AG04449 (cell line): ENCODE data around the gene SHC4.

Experiments
- CTCF ChIA-PET: fragments of 350-600 bp; formaldehyde crosslinking; extraction: SDS; loops from one replicate; lab custom pipeline; 2021; ENCODE audit warnings: antibody characterized with exemption; lab: Yijun Ruan, JAX
- POLR2A ChIA-PET: fragments of 400-600, 350-600 bp; formaldehyde crosslinking; extraction: SDS; loops from one replicate; lab custom pipeline; 2020; ENCODE audit warnings: antibody characterized with exemption, inconsistent platforms; lab: Yijun Ruan, JAX
- DNase-seq: peaks from one replicate; pipeline ENCODE4 v3.0.0-alpha.2; 2010; ENCODE audit warnings: low read depth, low spot score
- H3K4me3 ChIP-seq: 2 replicates; pipeline ENCODE4 v1.5.1; 2011; ENCODE audit warnings: low read depth, mild to moderate bottlenecking, control low read depth, low read length
- TF ChIP-seq, protein P1 (sequence below): IDR thresholded peaks from one replicate; pipeline ENCODE4 v1.5.1; 2011; ENCODE audit warnings: mild to moderate bottlenecking, moderate library complexity, low read length, control low read depth, inconsistent platforms; ENCODE audit not compliant: insufficient read depth; ENCODE audit errors: missing control alignments

SHC4 gene

DNA sequence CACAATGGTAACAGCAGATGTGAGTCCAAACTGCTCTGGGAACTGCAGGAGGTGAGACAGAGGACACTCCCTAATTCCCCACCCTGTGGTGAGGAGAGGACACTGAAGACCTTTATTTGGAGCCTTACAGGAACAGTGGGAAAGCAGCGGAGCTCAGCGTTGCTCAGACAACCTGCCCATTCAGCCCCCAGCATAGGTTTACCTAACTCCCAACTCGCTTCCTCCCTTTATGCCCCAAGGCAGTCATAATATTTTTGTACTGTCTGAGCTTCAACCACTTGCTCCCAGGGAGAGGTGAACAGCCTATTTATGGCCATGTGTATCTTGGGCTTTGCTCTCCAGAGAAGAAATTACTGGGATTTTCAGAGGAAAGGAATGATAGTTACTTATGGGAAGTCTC is 34.1 kb downstream of the SHC4 start:
- no peak overlapping the region for H3K4me3 ChIP-seq
- POLR2A ChIA-PET = interaction anchor here (1.1 kb wide), 1 partner anchor 153 kb away, joined by 4 read pairs; no protein-coding TSS in a partner anchor
- CTCF ChIA-PET = interaction anchor here (3.1 kb wide), 1 partner anchor 46 kb away, joined by 8 read pairs; no protein-coding TSS in a partner anchor
- peak; percentile 65 for DNase-seq
- TF ChIP-seq, protein P1, sequence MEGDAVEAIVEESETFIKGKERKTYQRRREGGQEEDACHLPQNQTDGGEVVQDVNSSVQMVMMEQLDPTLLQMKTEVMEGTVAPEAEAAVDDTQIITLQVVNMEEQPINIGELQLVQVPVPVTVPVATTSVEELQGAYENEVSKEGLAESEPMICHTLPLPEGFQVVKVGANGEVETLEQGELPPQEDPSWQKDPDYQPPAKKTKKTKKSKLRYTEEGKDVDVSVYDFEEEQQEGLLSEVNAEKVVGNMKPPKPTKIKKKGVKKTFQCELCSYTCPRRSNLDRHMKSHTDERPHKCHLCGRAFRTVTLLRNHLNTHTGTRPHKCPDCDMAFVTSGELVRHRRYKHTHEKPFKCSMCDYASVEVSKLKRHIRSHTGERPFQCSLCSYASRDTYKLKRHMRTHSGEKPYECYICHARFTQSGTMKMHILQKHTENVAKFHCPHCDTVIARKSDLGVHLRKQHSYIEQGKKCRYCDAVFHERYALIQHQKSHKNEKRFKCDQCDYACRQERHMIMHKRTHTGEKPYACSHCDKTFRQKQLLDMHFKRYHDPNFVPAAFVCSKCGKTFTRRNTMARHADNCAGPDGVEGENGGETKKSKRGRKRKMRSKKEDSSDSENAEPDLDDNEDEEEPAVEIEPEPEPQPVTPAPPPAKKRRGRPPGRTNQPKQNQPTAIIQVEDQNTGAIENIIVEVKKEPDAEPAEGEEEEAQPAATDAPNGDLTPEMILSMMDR = no peak

DNA sequence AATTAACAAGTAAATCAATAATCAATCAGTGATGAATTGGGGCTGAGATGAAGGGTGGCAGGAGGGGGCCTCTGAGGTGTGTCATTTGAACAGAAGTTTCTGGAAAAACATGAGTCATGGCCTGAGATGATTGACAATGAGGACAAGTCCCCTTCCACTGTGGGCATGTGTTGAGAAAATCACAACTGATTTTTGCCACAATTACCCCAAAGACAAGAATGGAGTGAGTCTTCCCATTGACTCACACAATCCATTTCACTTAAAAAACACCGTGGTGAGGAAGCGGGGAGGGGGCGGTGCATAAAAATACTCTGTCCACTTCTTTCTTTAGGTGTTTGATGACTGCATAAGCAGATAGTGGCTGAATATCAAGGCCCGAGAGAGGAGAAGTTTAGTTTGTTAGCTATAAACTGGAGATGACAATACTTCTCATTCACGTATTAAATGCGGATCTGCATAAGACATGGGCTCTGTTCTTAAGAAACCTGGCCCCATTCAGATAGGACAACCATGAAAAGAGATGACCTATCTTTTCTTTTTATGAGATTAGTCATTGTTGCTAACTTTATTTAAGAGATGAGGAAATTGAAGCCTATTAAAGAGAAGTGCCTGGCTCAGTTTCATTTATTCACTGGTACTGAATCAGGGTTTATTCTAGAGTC is 34.7 kb downstream of the SHC4 start:
- DNase-seq = no peak
- CTCF ChIA-PET = interaction anchor here (3.1 kb wide), 1 partner anchor 47 kb away, joined by 8 read pairs; no protein-coding TSS in a partner anchor
- no peak overlapping the region for H3K4me3 ChIP-seq
- TF ChIP-seq, protein P1 = no peak
- POLR2A ChIA-PET = no interaction called here

GRCh38 chr15:48925714-48926223 is 38.0 kb downstream of the SHC4 start:
- TF ChIP-seq, protein P1 = no peak
- peak; percentile 60 for DNase-seq
- ChIA-PET CTCF (interaction anchor here (0.8 to 1.3 kb wide), 5 partner anchors 8 to 50 kb away, joined by 3 to 4 read pairs (median 3); no protein-coding TSS in a partner anchor), POLR2A (no interaction called here)
- no peak overlapping the region for H3K4me3 ChIP-seq

DNA sequence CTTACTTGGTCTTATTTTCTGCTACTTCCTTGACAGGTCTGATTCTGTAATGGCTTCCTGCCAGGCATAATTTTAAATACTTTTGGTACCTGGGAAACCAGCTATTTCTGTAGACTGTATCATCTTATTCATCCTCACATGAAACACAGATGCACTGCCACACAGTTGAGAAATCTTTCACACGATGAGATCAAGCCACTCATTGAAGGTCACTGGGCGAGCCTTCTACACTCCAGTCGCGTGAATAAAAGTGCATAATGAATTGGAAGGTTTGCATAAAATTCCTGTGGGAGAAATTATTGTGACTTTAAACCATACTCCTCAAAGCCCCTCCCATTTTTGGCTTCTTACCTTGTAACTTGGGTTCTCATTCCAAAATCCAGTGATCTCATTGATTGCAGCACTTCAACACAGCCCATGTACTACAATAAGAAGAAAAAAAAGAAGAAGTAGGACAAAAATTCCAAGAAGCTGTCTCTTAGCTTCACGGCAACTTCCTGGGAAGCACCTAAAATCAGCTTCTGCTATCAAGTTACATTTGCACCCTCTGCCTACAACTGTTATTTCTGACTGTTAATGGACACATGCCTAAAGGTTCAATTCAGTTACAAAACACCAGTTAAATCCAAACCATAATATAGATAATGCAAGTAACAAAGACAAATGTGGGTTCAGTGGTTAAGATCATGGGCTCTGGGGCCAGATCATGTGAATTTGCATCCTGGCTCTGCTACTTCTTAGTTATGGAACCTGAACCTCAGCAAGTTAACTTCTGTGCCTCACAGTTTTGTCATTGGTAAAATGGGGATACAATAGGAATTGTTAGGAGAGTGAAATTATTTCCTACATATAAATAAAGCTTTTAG is 39.0 kb downstream of the SHC4 start:
- DNase-seq = no peak
- CTCF ChIA-PET = interaction anchor here (0.8 to 1.3 kb wide), 4 partner anchors 16 to 63 kb away, joined by 3 to 4 read pairs (median 3); no protein-coding TSS in a partner anchor
- H3K4me3 ChIP-seq = no peak overlapping the region
- POLR2A ChIA-PET = no interaction called here
- TF ChIP-seq, protein P1 = no peak

GRCh38 chr15:48922046-48922445 is 41.7 kb downstream of the SHC4 start:
- ChIA-PET CTCF (no interaction called here), POLR2A (no interaction called here)
- TF ChIP-seq, protein P1 = no peak
- DNase-seq = no peak
- H3K4me3 ChIP-seq = no peak overlapping the region
